GM19395 (cell line): ENCODE data around the gene TRPC4.

Experiments
- ATAC-seq: cut with Tn5 transposase; IDR thresholded peaks from one replicate; pipeline ENCODE4 v1.9.1; 2021; ENCODE audit warnings: mild to moderate bottlenecking, moderate library complexity; ENCODE audit not compliant: unreplicated experiment

TRPC4 gene

GRCh38 chr13:37663724-37664123 is 205.8 kb downstream of the TRPC4 start:
- ATAC-seq = no peak

- ATAC-seq = no peak
Measured at GRCh38 chr13:37662624-37663023, 206.9 kb downstream of the TRPC4 start.

- ATAC-seq = no peak
Measured at GRCh38 chr13:37657956-37658355, 211.6 kb downstream of the TRPC4 start.

GRCh38 chr13:37657134-37657533 is 212.4 kb downstream of the TRPC4 start:
- ATAC-seq = no peak

GRCh38 chr13:37656247-37656940 is 213.2 kb downstream of the TRPC4 start:
- no peak for ATAC-seq

GRCh38 chr13:37652596-37652995 is 217.0 kb downstream of the TRPC4 start:
- no peak for ATAC-seq

- ATAC-seq = no peak
Measured at GRCh38 chr13:37651891-37652290, 217.7 kb downstream of the TRPC4 start.

GRCh38 chr13:37648609-37649008 is 221.0 kb downstream of the TRPC4 start:
- no peak for ATAC-seq

GRCh38 chr13:37647031-37647650 is 222.4 kb downstream of the TRPC4 start:
- ATAC-seq = no peak

- ATAC-seq = no peak
Measured at GRCh38 chr13:37646531-37646930, 223.0 kb downstream of the TRPC4 start.

- ATAC-seq = no peak
Measured at GRCh38 chr13:37645181-37645740, 224.3 kb downstream of the TRPC4 start.

GRCh38 chr13:37641391-37641790 is 228.2 kb downstream of the TRPC4 start:
- no peak for ATAC-seq

- no peak for ATAC-seq
Measured at GRCh38 chr13:37640499-37640898, 229.1 kb downstream of the TRPC4 start.

GRCh38 chr13:37636701-37637100 is 232.9 kb downstream of the TRPC4 start:
- ATAC-seq = no peak

- ATAC-seq = no peak
Measured at GRCh38 chr13:37632294-37632693, 237.3 kb downstream of the TRPC4 start.

GRCh38 chr13:37627428-37627827 is 242.1 kb downstream of the TRPC4 start:
- ATAC-seq = no peak

GRCh38 chr13:37621811-37622361 is 247.7 kb downstream of the TRPC4 start:
- ATAC-seq = no peak

- no peak for ATAC-seq
Measured at GRCh38 chr13:37618554-37618953, 251.0 kb downstream of the TRPC4 start.

GRCh38 chr13:37617173-37617572 is 252.4 kb downstream of the TRPC4 start:
- no peak for ATAC-seq

GRCh38 chr13:37616131-37616530 is 253.4 kb downstream of the TRPC4 start:
- ATAC-seq = no peak

GRCh38 chr13:37615276-37615675 is 254.3 kb downstream of the TRPC4 start:
- ATAC-seq = no peak

GRCh38 chr13:37613638-37614037 is 255.9 kb downstream of the TRPC4 start:
- no peak for ATAC-seq
